ENCODE data around the gene RGS7.
"Not testable (repeated sequence)": the region's sequence is repeated elsewhere in the genome, so short reads cannot be mapped to it uniquely, and the experiment has no call there.

The RGS7 gene

DNA sequence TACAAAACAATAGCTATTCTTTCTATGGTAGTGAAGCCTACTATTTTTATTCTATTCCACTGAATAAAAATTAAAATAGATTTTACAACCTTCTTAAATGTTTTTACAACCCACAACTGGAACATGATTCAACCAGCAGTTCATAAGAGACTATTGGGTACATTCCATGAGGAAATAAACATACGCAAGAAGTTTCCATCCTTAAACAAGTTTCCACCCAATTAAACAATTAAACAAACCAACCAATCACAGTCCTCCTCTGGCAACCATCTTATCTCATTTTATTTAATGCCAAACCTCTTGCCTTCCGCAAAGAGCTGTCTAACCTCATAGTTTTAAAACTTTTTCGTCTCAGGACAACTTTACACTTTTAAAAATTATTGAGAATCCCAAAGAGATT, 239.0 kb downstream of the RGS7 start:
- in situ Hi-C loops (cut with MboI; ENCODE audit: low sequenced_read_pairs): no loop called here
- DNase-seq (ENCODE audit: low spot score in 2 of 2): no peak
- Histone ChIP-seq H3K36me3 (replicated peaks) (no peaks in the 10 kb centered on the region), H3K4me3 (no peak overlapping the region), H3K9me3 (no peaks in the 10 kb centered on the region), H3K27me3 (ENCODE audit: low read depth) (no peaks in the 10 kb centered on the region; the same call in 1 of the 2 replicates), H3K4me1 (0 out of 2 replicates have a peak, but pooled peaks cover 3% of the 10 kb centered on the region)

DNA sequence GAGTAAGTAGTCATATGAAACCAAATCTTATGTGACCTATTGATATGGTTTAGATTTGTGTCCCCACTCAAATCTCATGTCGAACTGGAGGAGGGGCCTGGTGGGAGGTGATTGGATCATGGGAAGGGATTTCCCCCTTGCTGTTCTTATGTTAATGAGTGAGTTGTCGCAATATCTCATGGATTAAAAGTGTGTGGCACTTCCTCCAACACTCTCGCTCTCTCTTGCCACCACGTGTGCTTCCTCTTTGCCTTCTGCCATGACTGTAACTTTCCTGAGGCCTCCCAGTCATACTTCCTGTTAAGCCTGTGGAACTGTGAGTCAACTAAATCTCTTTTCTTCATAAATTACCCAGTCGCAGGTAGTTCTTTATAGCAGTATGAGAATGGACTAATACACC, 241.2 kb downstream of the RGS7 start:
- H3K9me3 ChIP-seq: no peaks in the 10 kb centered on the region
- DNase-seq (ENCODE audit: low spot score in 2 of 2): no peak
- in situ Hi-C loops (cut with MboI; ENCODE audit: low sequenced_read_pairs): no loop called here
- H3K4me3 ChIP-seq: no peak overlapping the region
- H3K36me3 ChIP-seq (replicated peaks): no peaks in the 10 kb centered on the region
- H3K4me1 ChIP-seq: no peaks in the 10 kb centered on the region
- H3K27me3 ChIP-seq (ENCODE audit: low read depth): no peaks in the 10 kb centered on the region

DNA sequence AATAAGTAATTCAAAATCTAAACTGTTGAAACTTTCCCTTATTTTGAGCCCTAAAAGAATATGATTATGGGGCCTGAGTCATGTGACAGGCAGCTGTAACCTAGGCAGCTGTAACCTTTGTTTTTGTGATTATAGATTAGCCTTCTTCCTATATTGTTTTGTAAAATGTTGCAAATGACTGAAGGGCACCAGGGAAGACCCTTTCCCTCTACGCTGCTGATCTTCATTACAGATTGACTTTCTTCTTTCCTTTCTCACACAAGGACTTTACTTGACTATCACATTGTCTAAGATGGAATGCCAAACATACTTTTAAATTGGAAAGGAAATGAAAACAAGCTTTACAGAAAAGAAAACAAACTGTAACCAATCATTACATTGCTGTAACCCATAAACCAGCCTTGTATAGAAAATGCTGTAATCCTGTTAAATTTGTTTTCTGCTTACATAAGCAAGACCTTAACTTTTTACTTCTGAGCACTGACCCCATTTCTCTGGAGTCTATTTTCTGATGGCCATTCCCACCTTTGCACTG, 242.2 kb downstream of the RGS7 start:
- no peaks in the 10 kb centered on the region for H3K9me3 ChIP-seq
- no peaks in the 10 kb centered on the region for H3K36me3 ChIP-seq (replicated peaks)
- in situ Hi-C loops (cut with MboI; ENCODE audit: low sequenced_read_pairs): no loop called here

DNA sequence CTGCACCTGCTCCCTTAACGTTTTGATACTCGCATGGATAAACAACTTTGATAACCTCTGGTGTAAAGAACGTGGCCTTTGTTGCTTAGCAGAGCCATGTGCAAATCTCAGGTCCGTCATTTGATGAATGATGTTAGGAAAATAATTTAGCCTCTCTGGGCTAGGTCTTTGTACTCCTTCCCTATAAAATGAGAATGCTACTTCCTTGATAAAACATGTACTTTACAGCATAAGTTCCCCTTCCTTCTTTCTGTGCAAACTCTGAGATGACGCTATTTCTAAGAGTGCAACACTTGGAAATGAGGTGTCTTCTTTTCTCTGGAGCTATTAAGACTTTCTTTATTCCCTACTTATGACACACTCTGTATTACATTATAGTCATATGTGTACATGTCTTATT, 243.4 kb downstream of the RGS7 start:
- no peaks in the 10 kb centered on the region for H3K27me3 ChIP-seq (ENCODE audit: low read depth)
- H3K36me3 ChIP-seq (replicated peaks): no peaks in the 10 kb centered on the region
- in situ Hi-C loops (cut with MboI; ENCODE audit: low sequenced_read_pairs): no loop called here

More for the DNA sequence above, 242.2 kb downstream of the RGS7 start:
- Histone ChIP-seq H3K4me1 (no peaks in the 10 kb centered on the region), H3K27me3 (ENCODE audit: low read depth) (no peaks in the 10 kb centered on the region), H3K4me3 (no peak overlapping the region)
- DNase-seq (ENCODE audit: low spot score in 2 of 2): no peak

DNA sequence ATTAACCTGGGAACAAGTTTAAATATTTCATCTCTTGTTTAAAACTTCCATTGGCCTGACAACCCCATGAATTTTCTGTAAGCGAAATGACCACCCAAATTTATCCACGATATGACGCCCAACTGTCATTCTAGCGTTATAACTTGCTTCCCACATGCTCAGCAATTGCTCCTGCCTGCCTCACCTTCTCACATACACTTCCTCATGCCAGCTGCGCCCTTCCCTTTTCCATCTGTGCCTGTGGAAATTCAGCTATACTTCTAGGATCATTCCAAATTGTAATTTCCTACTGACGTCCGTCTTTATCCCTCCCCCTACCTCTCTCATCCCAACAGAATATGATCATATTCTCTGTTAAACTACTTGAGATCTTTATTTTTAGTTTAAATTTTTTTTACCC, 248.0 kb downstream of the RGS7 start:
- no peaks in the 10 kb centered on the region for H3K27me3 ChIP-seq (ENCODE audit: low read depth)
- no peaks in the 10 kb centered on the region for H3K4me1 ChIP-seq
- H3K9me3 ChIP-seq: no peaks in the 10 kb centered on the region
- in situ Hi-C loops (cut with MboI; ENCODE audit: low sequenced_read_pairs): no loop called here
- H3K4me3 ChIP-seq: no peak overlapping the region
- DNase-seq (ENCODE audit: low spot score in 2 of 2): no peak
- H3K36me3 ChIP-seq (replicated peaks): no peaks in the 10 kb centered on the region

More for the DNA sequence above, 243.4 kb downstream of the RGS7 start:
- Histone ChIP-seq H3K4me1 (no peaks in the 10 kb centered on the region), H3K4me3 (no peak overlapping the region), H3K9me3 (no peaks in the 10 kb centered on the region)
- no peak for DNase-seq (ENCODE audit: low spot score in 2 of 2)

DNA sequence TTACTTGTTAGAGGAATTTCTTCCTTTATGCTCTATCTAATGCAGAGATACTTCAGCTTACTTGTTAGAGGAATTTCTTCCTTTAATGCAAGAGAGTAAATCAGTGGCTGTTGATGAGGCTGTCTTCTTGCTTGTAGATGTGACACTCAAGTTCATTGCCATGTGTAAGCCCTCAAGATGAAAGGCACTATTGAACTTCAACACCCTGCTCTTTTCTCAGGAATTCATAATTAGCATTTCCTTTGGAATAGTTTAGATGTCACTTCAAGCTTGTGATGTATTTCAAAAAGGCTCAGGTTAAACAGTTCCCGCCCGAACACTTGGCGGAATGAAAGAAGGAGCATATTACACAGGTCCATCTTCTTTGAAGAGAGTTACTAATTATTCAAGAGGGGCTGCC, 251.9 kb downstream of the RGS7 start:
- Histone ChIP-seq H3K36me3 (replicated peaks) (no peaks in the 10 kb centered on the region), H3K9me3 (no peaks in the 10 kb centered on the region), H3K4me3 (no peak overlapping the region), H3K27me3 (ENCODE audit: low read depth) (no peaks in the 10 kb centered on the region), H3K4me1 (no peaks in the 10 kb centered on the region)
- no peak for DNase-seq (ENCODE audit: low spot score in 2 of 2)
- in situ Hi-C loops (cut with MboI; ENCODE audit: low sequenced_read_pairs): no loop called here

DNA sequence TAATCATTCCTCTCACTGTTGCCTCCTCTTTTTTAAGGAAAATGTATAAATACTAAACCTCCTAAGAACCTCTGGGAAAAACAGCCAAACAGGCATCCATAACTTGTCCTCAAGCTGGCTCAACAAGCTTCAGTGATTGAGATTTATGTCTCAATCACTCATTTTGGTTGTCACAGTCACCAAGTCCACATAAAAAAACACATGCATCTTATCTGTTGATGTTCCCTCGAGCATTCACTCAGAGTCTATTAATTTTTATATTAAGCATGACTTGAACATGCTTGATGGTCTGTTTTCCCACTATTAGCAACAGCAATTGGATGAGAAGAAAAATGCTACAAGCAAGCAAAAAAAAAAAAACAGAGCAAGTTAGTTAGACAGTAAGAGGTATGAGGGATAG, 254.3 kb downstream of the RGS7 start:
- H3K4me3 ChIP-seq: no peak overlapping the region
- H3K4me1 ChIP-seq: no peaks in the 10 kb centered on the region
- in situ Hi-C loops (cut with MboI; ENCODE audit: low sequenced_read_pairs): no loop called here
- H3K36me3 ChIP-seq (replicated peaks): no peaks in the 10 kb centered on the region
- no peak for DNase-seq (ENCODE audit: low spot score in 2 of 2)
- no peaks in the 10 kb centered on the region for H3K9me3 ChIP-seq
- H3K27me3 ChIP-seq (ENCODE audit: low read depth): no peaks in the 10 kb centered on the region

DNA sequence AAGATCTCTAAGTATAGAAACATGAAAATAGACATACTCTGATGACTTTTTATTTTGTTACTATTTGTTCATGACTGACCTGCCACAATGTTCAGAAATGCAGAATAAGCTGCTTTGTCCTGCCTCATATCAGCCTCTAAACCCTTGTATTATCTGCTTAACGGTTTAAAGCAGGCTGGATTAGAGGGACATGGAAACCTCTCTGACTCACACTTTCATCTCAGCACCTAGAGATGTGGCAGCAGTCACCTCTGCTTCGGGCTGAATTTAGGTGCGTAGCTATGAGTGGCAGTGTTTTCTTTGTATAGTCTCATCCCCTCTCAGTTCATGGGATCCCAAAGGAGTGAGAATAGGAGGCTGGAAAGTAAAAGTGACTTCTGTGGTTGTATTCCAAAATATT, 255.4 kb downstream of the RGS7 start:
- in situ Hi-C loops (cut with MboI; ENCODE audit: low sequenced_read_pairs): no loop called here
- DNase-seq (ENCODE audit: low spot score in 2 of 2): no peak

DNA sequence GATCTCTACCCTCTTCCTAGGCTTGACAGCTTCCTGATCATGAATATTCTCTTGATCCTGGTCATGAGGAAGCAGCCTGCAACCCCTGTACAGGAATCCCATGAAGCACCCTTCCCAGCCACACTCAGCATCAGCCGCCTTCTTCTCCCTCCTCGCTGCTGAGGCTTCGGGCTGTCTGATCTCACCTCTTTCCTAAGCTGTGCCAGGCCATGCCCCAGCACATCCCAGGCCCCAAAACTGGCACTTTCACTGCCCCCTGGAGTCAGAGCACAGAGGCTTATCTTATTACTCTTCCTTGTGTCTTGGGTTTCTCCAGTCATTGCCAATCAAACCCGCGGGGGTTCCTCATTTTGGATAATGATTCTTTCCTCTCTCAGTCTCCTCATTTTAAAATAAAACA, 259.5 kb downstream of the RGS7 start:
- no peaks in the 10 kb centered on the region for H3K9me3 ChIP-seq

More for the DNA sequence above, 255.4 kb downstream of the RGS7 start:
- H3K27me3 ChIP-seq (ENCODE audit: low read depth): no peaks in the 10 kb centered on the region
- no peaks in the 10 kb centered on the region for H3K36me3 ChIP-seq (replicated peaks)
- no peaks in the 10 kb centered on the region for H3K4me1 ChIP-seq
- no peak overlapping the region for H3K4me3 ChIP-seq
- H3K9me3 ChIP-seq: no peaks in the 10 kb centered on the region

DNA sequence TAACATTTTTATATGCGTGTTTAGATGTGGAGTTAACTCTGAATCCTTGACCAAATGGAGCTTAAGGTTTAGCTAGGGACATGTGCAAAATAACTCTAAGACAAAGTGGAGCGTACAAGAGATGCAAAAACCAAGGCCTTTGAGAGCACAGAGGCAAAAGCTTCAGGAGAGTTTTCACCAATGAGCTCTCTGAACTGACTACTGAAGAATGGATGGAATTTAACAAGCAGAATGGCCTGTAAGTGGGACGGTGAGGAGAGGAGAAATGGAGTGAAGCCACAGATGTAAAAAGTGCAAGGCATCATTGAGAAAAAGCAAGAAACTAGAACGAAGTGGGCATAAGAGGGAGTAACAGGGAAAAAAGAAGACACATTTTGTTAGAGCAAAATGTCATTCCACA, 260.0 kb downstream of the RGS7 start:
- Histone ChIP-seq H3K9me3 (no peaks in the 10 kb centered on the region), H3K4me3 (no peak overlapping the region), H3K4me1 (no peaks in the 10 kb centered on the region), H3K27me3 (ENCODE audit: low read depth) (no peaks in the 10 kb centered on the region), H3K36me3 (replicated peaks) (no peaks in the 10 kb centered on the region)
- no peak for DNase-seq (ENCODE audit: low spot score in 2 of 2)
- in situ Hi-C loops (cut with MboI; ENCODE audit: low sequenced_read_pairs): no loop called here

More for the DNA sequence above, 259.5 kb downstream of the RGS7 start:
- no peak for DNase-seq (ENCODE audit: low spot score in 2 of 2)
- in situ Hi-C loops (cut with MboI; ENCODE audit: low sequenced_read_pairs): no loop called here
- no peaks in the 10 kb centered on the region for H3K36me3 ChIP-seq (replicated peaks)
- no peaks in the 10 kb centered on the region for H3K27me3 ChIP-seq (ENCODE audit: low read depth)
- no peaks in the 10 kb centered on the region for H3K4me1 ChIP-seq
- no peak overlapping the region for H3K4me3 ChIP-seq

DNA sequence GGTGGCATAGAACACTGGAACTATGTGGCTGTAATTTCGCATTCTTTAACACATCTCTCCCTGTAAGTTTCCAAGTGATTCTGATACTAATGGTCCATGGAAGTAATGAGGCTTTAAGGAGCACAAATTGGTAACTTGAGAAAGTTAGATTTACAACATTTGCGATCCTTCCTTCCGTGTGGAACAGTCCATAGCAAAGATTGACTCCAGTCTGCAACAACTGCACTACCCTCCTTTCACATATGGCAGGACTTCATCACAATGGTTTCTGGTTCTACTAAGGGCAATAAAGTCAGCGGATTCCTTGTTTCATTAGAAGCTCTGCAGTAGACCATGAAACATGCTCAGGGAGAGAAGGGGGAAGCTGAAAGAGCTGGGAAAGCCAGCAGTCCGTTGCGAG, 261.2 kb downstream of the RGS7 start:
- DNase-seq (ENCODE audit: low spot score in 2 of 2): no peak
- in situ Hi-C loops (cut with MboI; ENCODE audit: low sequenced_read_pairs): no loop called here
- H3K27me3 ChIP-seq (ENCODE audit: low read depth): no peaks in the 10 kb centered on the region
- H3K36me3 ChIP-seq (replicated peaks): no peaks in the 10 kb centered on the region
- H3K4me3 ChIP-seq: no peak overlapping the region
- no peaks in the 10 kb centered on the region for H3K9me3 ChIP-seq
- H3K4me1 ChIP-seq: no peaks in the 10 kb centered on the region

DNA sequence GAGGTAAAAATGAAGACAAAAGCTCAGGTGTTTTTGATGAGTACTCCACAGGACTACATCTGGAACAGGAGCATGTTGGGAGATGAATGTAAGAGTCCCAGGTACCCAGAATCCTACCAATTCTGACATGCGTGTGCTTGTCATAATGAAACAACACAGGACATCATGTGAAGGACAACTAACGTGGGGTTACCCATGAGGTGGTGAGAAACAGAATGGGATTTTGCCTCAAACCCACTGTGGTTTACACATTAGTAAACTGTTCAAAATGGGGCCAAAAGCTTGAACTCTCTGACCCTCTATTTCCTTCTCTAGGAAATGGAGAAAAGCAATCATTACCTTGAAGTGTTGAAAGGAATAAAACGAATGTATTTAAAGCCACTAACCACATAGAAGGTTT, 266.2 kb downstream of the RGS7 start:
- in situ Hi-C loops (cut with MboI; ENCODE audit: low sequenced_read_pairs): no loop called here
- Histone ChIP-seq H3K27me3 (ENCODE audit: low read depth) (no peaks in the 10 kb centered on the region), H3K36me3 (replicated peaks) (no peaks in the 10 kb centered on the region), H3K9me3 (no peaks in the 10 kb centered on the region), H3K4me3 (no peak overlapping the region), H3K4me1 (no peaks in the 10 kb centered on the region)
- no peak for DNase-seq (ENCODE audit: low spot score in 2 of 2)

DNA sequence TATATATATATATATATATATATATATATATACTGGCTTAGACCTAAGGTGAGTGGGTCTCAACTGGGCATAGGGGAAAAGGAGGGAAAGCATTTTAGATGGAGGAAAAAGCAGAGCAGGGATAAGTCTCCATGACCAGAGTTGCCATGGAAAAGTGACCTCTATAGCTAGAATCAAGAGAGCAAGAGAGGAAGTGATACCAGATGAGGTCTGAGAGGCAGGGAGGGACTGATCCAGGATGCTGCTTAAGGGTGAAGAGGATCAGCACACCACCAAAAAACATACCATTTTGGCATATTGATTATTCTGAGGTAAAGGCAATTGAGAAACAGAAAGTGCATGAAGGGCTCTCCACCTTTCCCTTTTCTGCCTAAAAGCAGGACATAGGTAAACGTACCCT, 267.9 kb downstream of the RGS7 start:
- H3K27me3 ChIP-seq (ENCODE audit: low read depth); H3K4me1 ChIP-seq; H3K36me3 ChIP-seq (replicated peaks); H3K9me3 ChIP-seq; in situ Hi-C loops (cut with MboI; ENCODE audit: low sequenced_read_pairs); DNase-seq (ENCODE audit: low spot score in 2 of 2); H3K4me3 ChIP-seq: not testable (repeated sequence)

DNA sequence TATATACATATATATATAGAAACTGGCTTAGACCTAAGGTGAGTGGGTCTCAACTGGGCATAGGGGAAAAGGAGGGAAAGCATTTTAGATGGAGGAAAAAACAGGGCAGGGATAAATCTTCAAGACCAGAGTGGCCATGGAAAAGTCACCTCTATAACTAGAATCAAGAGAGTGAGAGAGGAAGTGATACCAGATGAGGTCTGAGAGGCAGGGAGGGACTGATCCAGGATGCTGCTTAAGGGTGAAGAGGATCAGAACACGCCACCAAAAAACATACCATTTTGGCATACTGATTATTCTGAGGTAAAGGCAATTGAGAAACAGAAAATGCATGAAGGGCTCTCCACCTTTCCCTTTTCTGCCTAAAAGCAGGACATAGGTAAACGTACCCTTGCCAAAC, 268.9 kb downstream of the RGS7 start:
- in situ Hi-C loops (cut with MboI; ENCODE audit: low sequenced_read_pairs); H3K36me3 ChIP-seq (replicated peaks); DNase-seq (ENCODE audit: low spot score in 2 of 2); H3K27me3 ChIP-seq (ENCODE audit: low read depth); H3K4me3 ChIP-seq; H3K4me1 ChIP-seq; H3K9me3 ChIP-seq: not testable (repeated sequence)

DNA sequence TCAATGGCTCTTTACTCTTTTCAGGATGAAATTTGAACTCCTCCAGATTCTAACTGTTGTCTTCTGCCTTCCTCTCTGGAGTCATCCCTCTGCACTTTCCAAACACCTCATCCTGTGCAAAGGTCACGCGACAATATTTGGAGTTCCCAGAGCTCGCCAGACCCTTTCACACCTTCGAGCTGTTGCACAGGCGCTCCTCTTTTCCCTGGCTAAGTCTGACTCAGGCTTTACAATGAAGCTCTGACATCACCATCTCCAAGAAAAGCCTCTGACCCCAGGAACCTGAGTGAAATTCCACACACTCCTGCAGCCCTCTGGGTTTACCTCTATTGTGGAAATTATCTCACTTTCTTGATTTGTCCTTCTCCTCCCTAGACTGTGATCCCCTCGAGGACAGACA, 270.3 kb downstream of the RGS7 start:
- Histone ChIP-seq H3K27me3 (ENCODE audit: low read depth) (no peaks in the 10 kb centered on the region), H3K4me1 (no peaks in the 10 kb centered on the region), H3K36me3 (replicated peaks) (no peaks in the 10 kb centered on the region), H3K4me3 (no peak overlapping the region), H3K9me3 (no peaks in the 10 kb centered on the region)
- in situ Hi-C loops (cut with MboI; ENCODE audit: low sequenced_read_pairs): no loop called here
- no peak for DNase-seq (ENCODE audit: low spot score in 2 of 2)
